ENCODE data around the gene GNMT.

Gene GNMT

GRCh38 chr6:42963179-42963854 lies 2.8 kb downstream of the GNMT start:
- TF ChIP-seq TEAD4 (IDR thresholded peaks at IDR 0.05) (no peak), FOXM1 (IDR thresholded peaks at IDR 0.05; ENCODE audit: borderline replicate concordance, low read depth) (no peak), CREB1 (IDR thresholded peaks at IDR 0.05; ENCODE audit: low read depth) (no peak), TCF12 (IDR thresholded peaks at IDR 0.05; ENCODE audit: low read depth) (no peak), USF1 (IDR thresholded peaks at IDR 0.05) (no peak), NFIC (IDR thresholded peaks at IDR 0.05) (no peak), MAX (IDR thresholded peaks at IDR 0.05) (no peak)

GRCh38 chr6:42963855-42964605 lies 3.5 kb downstream of the GNMT start:
- TF ChIP-seq TAF1 (IDR thresholded peaks at IDR 0.05; ENCODE audit: low read depth) (no peak), NFIC (IDR thresholded peaks at IDR 0.05) (no peak), RAD21 (IDR thresholded peaks at IDR 0.05; ENCODE audit: low read depth) (peak; percentile 62), MAX (IDR thresholded peaks at IDR 0.05) (no peak), EGR1 (IDR thresholded peaks at IDR 0.05) (no peak)

GRCh38 chr6:42966571-42966970 lies 6.0 kb downstream of the GNMT start:
- TF ChIP-seq EP300 (IDR thresholded peaks at IDR 0.05; ENCODE audit: borderline replicate concordance) = no peak
- no peak for TF ChIP-seq EGR1 (IDR thresholded peaks at IDR 0.05)
- no peak for TF ChIP-seq TCF12 (IDR thresholded peaks at IDR 0.05; ENCODE audit: low read depth)
- no peak for TF ChIP-seq MAX (IDR thresholded peaks at IDR 0.05)
- no peak for TF ChIP-seq TEAD4 (IDR thresholded peaks at IDR 0.05)

- TF ChIP-seq EP300 (IDR thresholded peaks at IDR 0.05; ENCODE audit: borderline replicate concordance) = no peak
- no peak for TF ChIP-seq USF1 (IDR thresholded peaks at IDR 0.05)
- TF ChIP-seq CEBPB (IDR thresholded peaks at IDR 0.05) = no peak
- TF ChIP-seq REST (IDR thresholded peaks at IDR 0.05; ENCODE audit: low read depth) = no peak
- no peak for TF ChIP-seq FOXM1 (IDR thresholded peaks at IDR 0.05; ENCODE audit: borderline replicate concordance, low read depth)
Observed at GRCh38 chr6:42967228-42967627, 6.7 kb downstream of the GNMT start.

GRCh38 chr6:42968126-42968701 lies 7.7 kb downstream of the GNMT start:
- TF ChIP-seq FOXM1 (IDR thresholded peaks at IDR 0.05; ENCODE audit: borderline replicate concordance, low read depth) (no peak), MAX (IDR thresholded peaks at IDR 0.05) (no peak), TCF12 (IDR thresholded peaks at IDR 0.05; ENCODE audit: low read depth) (no peak)

GRCh38 chr6:42968783-42969182 lies 8.2 kb downstream of the GNMT start:
- TF ChIP-seq RAD21 (IDR thresholded peaks at IDR 0.05; ENCODE audit: low read depth) (no peak), REST (IDR thresholded peaks at IDR 0.05; ENCODE audit: low read depth) (no peak), FOXM1 (IDR thresholded peaks at IDR 0.05; ENCODE audit: borderline replicate concordance, low read depth) (no peak), CEBPB (IDR thresholded peaks at IDR 0.05) (no peak), TCF12 (IDR thresholded peaks at IDR 0.05; ENCODE audit: low read depth) (no peak), TAF1 (IDR thresholded peaks at IDR 0.05; ENCODE audit: low read depth) (no peak), YY1 (IDR thresholded peaks at IDR 0.05; ENCODE audit: low read depth) (no peak), TEAD4 (IDR thresholded peaks at IDR 0.05) (no peak), ZBTB7A (IDR thresholded peaks at IDR 0.05; ENCODE audit: low read depth) (no peak), USF1 (IDR thresholded peaks at IDR 0.05) (no peak), EGR1 (IDR thresholded peaks at IDR 0.05) (no peak), MAX (IDR thresholded peaks at IDR 0.05) (no peak), EP300 (IDR thresholded peaks at IDR 0.05; ENCODE audit: borderline replicate concordance) (no peak), NFIC (IDR thresholded peaks at IDR 0.05) (no peak), CREB1 (IDR thresholded peaks at IDR 0.05; ENCODE audit: low read depth) (no peak)
